ENCODE measurements around the gene SPG7.

SPG7 gene

DNA sequence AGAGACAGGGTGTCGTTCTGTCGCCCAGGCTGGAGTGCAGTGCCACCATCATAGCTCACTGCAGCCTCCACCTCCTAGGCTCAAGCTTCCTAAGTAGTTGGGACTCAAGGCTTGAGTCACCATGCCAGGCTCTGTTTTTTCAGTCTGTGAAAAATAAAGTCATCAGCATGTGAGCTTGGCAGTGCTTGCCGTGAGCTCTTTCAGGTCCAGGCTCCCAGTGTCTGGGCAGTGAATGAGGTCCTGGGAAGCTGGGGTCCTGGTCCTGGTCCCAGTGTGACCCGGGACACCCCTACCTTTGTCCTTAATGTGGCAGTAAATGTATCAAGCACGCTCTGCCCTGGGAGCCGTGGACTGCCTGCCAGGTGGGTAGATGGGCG lies 29.3 kb downstream of the SPG7 start:
- no peak for TF ChIP-seq POLR2A (IDR thresholded peaks at IDR 0.05; ENCODE audit: extremely low read depth, insufficient read length)

DNA sequence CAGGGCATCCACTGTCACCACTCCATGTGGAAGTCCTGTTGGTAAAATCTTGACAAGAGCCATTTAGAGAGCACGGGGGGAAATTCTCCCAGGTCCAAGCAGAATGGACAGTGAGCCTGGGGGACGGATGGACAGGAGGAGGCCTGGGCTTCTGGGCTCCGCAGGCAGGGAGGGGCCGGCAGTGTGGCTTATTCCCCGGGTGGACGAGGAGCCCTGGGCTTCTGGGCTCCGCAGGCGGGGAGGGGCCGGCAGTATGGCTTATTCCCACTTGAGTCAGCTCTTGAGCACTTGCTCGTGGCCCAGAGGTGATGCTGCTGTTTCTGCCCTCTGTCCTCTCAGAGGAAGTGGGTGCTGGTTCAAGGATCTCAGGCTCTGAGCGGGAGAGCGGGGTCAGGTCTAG lies 30.1 kb downstream of the SPG7 start:
- no peak for DNase-seq (ENCODE audit: low read depth)
- TF ChIP-seq, protein P1, sequence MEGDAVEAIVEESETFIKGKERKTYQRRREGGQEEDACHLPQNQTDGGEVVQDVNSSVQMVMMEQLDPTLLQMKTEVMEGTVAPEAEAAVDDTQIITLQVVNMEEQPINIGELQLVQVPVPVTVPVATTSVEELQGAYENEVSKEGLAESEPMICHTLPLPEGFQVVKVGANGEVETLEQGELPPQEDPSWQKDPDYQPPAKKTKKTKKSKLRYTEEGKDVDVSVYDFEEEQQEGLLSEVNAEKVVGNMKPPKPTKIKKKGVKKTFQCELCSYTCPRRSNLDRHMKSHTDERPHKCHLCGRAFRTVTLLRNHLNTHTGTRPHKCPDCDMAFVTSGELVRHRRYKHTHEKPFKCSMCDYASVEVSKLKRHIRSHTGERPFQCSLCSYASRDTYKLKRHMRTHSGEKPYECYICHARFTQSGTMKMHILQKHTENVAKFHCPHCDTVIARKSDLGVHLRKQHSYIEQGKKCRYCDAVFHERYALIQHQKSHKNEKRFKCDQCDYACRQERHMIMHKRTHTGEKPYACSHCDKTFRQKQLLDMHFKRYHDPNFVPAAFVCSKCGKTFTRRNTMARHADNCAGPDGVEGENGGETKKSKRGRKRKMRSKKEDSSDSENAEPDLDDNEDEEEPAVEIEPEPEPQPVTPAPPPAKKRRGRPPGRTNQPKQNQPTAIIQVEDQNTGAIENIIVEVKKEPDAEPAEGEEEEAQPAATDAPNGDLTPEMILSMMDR (IDR thresholded peaks at IDR 0.05; ENCODE audit: low read depth, low read length), result no peak
- TF ChIP-seq POLR2A (IDR thresholded peaks at IDR 0.05; ENCODE audit: extremely low read depth, insufficient read length) (no peak), MYC (IDR thresholded peaks at IDR 0.05; ENCODE audit: low read depth, low read length) (no peak)
- TF ChIP-seq, protein P2, sequence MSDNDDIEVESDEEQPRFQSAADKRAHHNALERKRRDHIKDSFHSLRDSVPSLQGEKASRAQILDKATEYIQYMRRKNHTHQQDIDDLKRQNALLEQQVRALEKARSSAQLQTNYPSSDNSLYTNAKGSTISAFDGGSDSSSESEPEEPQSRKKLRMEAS (IDR thresholded peaks at IDR 0.05; ENCODE audit: low read depth, low read length), result no peak
- H3K4me3 ChIP-seq (ENCODE audit: low read depth, low read length), result no peak overlapping the region

More for the DNA sequence above, 29.3 kb downstream of the SPG7 start:
- DNase-seq (ENCODE audit: low read depth), result no peak
- H3K4me3 ChIP-seq (ENCODE audit: low read depth, low read length), result no peak overlapping the region

DNA sequence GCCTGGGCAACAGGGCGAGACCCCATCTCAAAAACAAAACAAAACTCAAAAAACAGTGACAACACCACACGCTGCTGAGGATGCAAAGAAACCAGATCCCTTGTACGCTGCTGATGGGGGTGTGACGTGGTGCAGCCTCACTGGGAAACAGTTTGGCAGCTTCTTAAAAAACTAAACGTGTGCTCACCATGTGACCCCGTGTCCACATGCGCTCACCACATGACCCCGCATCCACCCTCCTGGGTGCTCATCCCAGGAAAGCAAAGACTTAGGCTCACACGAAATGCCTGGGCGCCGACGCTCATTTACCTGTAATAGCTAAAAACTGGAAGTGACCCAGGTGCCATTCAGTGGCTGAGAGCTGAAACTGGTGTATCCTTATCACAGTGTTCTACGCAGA lies 32.4 kb downstream of the SPG7 start:
- TF ChIP-seq MYC (IDR thresholded peaks at IDR 0.05; ENCODE audit: low read depth, low read length) (no peak), POLR2A (IDR thresholded peaks at IDR 0.05; ENCODE audit: extremely low read depth, insufficient read length) (no peak)
- TF ChIP-seq, protein P2 (IDR thresholded peaks at IDR 0.05; ENCODE audit: low read depth, low read length), result no peak
- TF ChIP-seq, protein P1 (IDR thresholded peaks at IDR 0.05; ENCODE audit: low read depth, low read length), result no peak
- DNase-seq (ENCODE audit: low read depth), result no peak
- H3K4me3 ChIP-seq (ENCODE audit: low read depth, low read length), result no peak overlapping the region

DNA sequence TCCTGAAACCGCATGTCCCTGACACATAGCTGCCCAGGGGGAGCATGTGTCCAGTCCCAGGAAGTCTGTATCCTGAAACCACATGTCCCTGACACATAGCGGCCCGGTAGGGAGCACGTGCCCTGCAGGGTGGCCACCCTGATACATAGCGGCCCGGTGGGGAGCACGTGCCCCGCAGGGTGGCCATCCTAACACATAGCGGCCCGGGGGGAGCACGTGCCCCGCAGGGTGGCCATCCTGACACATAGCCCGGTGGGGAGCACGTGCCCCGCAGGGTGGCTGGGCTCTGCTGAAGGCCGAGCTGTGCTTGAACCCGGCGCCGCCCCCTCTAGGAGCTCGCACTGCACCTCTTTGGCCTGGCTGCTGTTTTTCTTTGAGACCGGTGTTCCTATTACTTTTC lies 33.6 kb downstream of the SPG7 start:
- no peak for TF ChIP-seq MYC (IDR thresholded peaks at IDR 0.05; ENCODE audit: low read depth, low read length)
- TF ChIP-seq, protein P2 (IDR thresholded peaks at IDR 0.05; ENCODE audit: low read depth, low read length), result no peak
- TF ChIP-seq POLR2A (IDR thresholded peaks at IDR 0.05; ENCODE audit: extremely low read depth, insufficient read length), result no peak
- TF ChIP-seq, protein P1 (IDR thresholded peaks at IDR 0.05; ENCODE audit: low read depth, low read length), result no peak
- DNase-seq (ENCODE audit: low read depth), result no peak
- no peak overlapping the region for H3K4me3 ChIP-seq (ENCODE audit: low read depth, low read length)

DNA sequence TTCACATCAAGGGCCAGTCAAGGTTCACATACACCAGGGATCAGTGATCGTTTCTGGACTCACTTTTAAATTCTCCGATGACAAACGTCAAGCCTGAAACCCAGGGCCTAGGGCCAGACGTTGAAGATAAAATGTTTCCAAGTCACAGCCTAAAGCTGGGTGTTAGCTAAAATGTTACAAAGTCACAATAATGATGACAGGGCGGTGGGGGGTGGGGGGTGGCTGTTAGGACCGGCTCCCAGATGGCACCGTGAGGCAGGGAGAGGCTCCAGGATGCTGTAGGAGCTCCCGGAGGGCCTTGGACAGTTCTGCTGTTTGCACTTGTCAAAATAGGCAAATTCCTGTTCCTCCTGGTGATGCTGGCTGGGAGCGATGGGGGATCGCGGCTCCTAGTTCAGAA lies 35.9 kb downstream of the SPG7 start:
- no peak for DNase-seq (ENCODE audit: low read depth)
- H3K4me3 ChIP-seq (ENCODE audit: low read depth, low read length), result no peak overlapping the region
- TF ChIP-seq POLR2A (IDR thresholded peaks at IDR 0.05; ENCODE audit: extremely low read depth, insufficient read length), result no peak
- TF ChIP-seq, protein P2 (IDR thresholded peaks at IDR 0.05; ENCODE audit: low read depth, low read length), result no peak
- TF ChIP-seq MYC (IDR thresholded peaks at IDR 0.05; ENCODE audit: low read depth, low read length), result no peak
- TF ChIP-seq, protein P1 (IDR thresholded peaks at IDR 0.05; ENCODE audit: low read depth, low read length), result no peak

DNA sequence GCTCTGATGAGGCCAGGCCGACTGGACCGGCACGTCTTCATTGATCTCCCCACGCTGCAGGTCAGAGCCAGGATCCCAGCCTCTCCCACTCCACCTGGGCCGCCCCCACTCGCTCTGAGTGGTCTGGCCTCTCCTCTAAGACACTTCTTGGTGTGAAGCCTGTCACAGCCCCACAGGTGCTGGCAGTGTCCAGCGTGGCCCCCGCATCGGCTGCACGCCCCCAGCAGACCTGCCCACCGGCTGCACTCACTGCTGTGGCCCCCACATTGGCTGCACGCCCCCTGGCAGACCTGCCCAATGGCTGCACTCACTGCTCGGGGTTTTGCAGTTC lies 36.5 kb downstream of the SPG7 start:
- no peak for DNase-seq (ENCODE audit: low read depth)
- no peak overlapping the region for H3K4me3 ChIP-seq (ENCODE audit: low read depth, low read length)

More for the DNA sequence above, 36.5 kb downstream of the SPG7 start:
- TF ChIP-seq, protein P2 (IDR thresholded peaks at IDR 0.05; ENCODE audit: low read depth, low read length), result no peak
- TF ChIP-seq, protein P1 (IDR thresholded peaks at IDR 0.05; ENCODE audit: low read depth, low read length), result no peak
- no peak for TF ChIP-seq POLR2A (IDR thresholded peaks at IDR 0.05; ENCODE audit: extremely low read depth, insufficient read length)
- TF ChIP-seq MYC (IDR thresholded peaks at IDR 0.05; ENCODE audit: low read depth, low read length), result no peak

All from NB4 (cell line).